Activated gamma-delta T cell treated with Interleukin-2 at 50 U/mL for 16 hours (primary cell): ENCODE data around the gene PSD4.

Experiments used
- DNase-seq: peaks from one replicate; pipeline ENCODE4 v3.0.0-alpha.2; 2020

PSD4 gene

DNA sequence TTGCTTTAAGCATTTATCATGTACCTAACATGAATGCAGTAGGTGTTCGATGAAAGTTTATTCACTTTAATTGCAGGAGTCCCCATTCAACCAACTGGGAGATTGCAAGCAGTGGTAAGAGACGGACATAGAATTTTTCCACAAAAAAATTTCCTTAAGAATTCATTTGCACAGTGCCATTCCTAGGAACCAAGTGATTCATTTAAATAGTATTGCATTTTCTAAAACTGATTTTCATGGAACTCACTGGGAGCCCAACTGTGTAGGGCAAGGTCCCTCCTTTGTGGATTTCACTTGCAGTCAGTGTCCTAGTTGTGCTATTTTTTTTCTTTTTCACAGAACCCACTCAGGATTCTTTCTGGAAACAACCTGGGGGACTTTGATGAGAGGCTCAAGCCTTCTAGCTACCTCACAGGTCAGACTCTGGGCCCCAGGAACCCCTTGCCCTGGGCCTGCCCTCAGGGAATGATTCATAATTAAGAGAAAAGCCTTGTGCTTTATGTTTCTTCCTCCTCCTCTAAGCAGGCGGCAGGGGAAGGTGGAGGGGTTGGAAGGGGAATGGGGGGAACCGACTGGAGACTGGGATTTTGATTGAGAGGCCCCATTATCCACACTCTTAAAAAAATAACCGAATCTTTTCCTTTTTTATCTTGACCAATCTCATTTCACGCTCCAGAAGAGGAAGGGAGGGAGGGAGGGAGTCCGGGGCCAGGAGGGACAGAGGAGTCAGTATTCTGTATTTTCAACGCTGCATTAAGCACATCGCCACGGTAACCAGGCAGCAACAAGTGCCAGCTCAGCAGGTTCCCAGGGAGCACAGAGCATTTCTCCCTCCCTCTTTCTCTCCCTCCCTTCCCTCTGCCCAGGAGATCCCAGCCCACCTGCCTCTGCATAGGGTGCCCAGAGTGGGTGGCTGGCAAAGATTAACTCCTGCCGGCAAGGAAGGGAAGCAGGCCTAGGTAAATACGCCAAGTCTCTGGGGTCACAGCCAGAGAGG is 51.8 kb downstream of the PSD4 start:
- DNase-seq: no peak

DNA sequence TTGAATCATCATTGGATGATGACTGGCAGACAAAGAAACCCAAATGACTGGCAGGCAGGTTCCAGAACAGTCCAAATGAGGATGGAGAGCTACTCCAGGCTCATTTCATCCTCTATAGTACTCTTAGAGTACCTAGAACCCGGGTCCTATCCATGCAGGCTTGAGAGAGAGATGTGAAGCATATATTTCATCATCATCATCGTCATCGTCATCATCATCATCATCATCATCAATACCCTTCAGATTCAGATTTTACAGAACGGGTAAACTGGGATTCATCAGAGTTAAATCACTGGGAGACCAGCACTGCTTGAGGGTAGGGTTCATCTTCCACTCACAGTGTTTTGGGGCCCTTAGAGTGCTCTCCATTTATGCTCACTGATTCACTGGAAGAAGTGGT is 52.7 kb downstream of the PSD4 start:
- no peak for DNase-seq

DNA sequence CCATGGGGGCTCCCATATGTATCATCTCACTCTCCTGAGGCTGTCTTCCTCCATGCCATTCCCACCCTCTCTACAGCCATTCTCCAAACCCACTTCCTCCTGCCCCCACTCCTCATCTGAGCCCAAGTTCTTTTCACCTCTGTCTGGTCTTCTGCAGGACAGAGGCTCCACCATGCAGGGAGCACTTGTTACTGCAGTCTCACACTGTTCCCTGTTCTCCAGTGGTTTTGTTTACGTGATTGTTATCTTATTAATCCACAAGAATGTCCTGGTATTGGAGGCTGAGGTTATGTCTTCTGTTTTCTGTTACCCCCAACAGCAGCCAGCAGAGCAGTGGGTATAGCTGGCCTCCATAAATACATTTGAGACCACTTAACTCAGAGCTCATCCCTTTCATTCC is 53.5 kb downstream of the PSD4 start:
- DNase-seq: no peak

DNA sequence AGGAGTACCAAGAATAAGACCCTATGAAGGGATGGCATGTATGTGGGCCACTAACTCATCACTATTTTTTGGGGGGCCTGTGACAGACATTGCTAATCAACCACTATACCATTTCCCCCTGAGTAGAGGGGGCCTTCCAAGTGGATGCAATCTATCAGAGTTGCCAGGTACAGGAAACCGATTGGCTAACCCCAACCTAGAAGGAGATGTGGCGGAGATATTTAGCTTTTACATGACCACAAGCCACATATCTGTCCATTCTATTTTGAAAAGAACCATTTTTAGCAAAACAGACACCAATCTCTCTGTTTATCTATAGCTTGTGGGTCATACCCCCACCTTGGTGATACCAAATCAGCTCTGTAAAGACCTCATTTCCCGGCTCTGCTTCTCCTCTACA is 53.9 kb downstream of the PSD4 start:
- no peak for DNase-seq

DNA sequence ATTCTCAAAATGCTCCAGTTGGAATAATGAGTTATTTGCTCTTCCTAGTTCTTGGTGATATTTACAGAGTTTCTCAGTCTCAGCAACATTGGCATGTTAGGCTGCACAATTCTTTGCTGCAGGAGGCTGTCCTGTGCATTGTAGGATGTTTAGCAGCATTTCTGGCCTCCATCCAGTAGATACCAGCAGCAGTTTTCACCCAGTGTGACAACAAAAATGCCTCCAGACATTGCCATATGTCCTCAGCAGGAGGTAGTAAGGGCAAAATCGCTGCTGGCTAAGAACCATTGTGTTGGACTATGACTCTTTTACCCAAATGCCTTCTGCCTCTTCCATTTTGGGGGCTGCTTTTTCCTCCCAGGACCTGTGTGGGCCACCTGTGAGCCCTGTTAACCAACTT is 54.6 kb downstream of the PSD4 start:
- no peak for DNase-seq

DNA sequence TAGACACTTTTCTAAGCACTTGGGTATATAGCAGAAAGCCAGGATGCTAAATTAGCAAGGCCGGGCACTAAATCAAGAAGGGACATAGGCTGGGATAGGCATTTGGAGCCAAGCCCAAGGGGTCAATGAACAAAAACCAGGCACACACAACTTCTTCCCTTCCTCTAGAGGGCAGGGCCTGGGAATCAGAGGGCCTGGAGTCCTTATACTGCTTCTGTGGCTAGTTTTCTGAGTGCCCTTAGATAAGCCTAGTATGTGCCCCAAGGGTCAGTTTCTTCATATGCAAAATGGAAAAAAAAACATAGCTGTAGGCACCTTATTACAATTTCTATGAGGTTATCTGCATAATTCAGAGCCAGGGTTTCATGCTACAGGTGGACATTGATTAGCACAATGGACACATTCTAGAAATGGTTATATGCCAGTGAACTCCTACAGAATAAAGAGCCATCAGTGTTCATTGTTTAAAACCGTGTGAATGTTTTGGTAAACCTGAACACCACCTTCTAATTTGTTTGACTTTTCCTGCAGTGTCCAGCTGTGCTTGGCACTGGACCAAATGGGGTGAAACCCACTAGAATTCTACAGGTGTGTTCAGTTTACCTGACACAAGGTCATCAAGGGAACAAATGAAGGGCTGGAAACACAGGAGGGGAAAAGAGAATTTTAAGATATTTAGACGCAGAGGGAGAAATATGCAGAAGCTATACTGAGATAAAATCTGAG is 55.4 kb downstream of the PSD4 start:
- DNase-seq: no peak

DNA sequence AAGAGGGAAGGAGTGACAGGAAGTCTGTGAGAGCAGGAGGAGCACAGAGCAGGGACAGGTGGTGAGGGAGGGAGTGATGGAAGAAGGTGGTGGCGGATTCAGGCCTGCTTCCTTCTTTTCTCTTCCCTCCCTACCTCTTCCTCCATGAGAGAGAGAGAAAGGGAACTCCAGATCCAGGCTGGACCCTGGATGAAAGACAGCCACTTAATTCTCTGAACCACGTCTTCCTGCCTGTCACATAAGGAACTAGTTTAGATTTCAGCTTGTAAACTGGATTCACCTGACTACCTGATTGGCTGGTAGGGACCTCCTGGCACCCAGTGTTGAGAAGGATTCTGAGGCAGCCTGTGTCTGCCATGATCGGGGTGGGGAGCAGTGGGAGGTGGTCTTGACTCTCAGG is 56.0 kb downstream of the PSD4 start:
- no peak for DNase-seq

DNA sequence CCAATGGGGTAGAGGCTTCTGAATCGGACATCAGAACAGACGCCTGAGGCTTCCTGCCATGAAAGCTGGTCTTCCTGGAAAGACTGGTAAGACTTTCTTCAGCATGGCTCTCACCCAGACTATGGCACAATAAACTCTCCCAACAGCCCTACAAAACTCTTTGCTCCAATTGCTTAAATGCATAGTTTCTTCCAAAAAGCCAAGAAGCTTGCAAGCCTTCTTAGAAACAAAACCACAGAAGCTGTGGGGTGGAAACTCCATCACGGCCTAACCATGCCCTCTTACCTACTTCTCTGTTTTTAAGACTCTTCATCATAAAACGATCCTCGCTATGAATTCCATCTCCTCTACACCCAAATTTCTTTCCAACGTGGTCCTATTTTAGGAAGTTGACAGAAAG is 56.8 kb downstream of the PSD4 start:
- DNase-seq: no peak

DNA sequence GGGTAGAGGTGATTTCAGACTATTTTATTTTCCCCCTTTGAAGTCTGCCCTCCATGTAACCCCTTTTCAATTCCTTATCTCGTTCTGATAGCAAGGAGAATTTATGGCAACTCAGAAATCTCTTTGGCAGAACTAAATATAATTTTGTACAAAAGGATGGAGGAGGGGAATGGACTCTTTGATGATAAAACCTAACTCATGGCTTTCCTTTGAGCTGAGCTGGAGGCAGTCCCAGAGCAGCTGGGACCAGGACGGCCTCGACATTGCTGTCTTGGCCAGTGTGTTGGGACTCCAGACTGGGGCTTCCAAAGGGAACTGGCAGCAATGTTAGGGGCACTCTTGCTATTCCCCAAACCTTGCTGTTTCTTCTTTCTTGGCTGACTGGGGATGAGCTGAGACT is 57.3 kb downstream of the PSD4 start:
- no peak for DNase-seq

DNA sequence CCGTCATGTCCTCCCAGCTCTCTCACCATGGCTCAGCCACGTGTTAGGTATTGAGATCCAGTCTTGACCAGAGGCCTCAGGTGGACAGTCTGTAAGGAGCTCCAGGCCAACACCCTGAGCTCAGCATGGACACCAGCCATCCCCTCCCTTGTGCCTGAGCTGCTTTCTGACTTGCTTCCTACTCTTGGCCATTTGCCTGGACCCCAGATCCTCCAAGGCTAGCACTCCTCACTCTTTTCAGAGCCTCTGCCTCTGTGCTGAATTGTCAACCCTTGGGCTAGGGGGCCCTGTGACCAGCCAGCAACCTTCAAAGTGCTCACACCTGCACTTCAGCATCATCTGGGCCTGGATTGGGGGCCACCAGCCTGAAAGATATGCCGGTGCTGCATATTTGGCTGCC is 58.4 kb downstream of the PSD4 start:
- no peak for DNase-seq

DNA sequence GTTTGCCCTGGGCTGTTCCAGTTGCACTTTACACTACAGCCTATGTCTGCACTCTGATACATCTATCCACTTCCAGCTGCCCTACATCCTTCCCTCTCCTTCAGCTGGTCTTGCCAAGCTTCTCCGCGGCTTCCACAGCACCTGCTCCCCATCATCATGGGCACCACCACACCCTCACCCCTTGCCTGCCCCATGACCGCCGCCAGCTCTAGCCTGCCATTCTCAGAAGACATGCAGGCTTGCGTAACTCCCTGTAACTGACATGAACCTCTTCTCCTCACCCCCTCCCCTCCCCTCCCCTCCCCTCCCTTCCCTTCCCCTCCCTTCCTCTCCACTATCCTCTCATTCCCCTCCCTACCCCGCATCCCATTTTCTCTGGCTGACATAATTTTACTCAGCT is 59.0 kb downstream of the PSD4 start:
- DNase-seq: no peak

DNA sequence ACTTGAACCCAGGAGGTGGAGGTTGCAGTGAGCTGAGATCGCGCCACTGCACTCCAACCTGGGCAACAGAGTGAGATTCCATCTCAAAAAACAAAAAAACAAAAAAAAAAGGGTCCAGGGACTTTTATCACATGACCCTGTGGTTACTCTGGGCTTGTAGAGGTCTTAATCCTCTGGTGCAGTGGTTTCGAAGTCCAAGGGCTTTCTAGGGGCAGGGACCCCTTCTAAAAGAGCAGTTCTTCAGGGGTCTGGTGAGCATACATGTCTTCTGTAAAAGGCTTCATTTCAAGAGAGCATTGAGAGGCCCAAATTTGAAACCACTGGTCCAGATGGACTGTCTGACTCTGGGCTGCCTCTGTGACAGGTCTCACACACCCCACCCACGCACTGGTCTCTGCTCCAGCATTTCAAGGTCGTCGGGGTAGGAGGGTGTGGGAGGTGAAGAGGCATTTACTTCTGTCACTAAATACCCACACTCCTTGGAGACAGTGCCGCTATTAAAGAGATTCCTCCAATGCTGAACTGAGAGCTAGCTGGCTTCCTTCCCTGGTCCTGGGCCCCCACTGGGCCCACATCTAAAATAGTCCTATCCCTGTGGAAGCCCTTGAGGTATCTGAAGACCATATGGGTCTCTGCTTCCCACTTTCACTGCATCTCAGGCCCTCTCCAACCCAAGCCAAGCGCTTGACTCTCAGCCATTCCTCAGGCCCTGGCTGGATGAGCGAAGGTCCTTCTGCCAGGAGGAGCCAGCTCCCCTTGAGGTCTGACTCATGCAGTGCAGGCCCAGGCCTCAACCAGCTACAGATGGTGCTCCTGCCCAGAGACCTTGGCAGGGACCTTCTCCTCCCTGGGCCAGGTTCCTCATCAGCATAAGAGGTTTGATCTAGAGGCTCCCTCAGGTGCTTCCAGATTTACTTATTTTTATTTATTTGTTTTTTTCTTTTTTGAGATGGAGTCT is 60.1 kb downstream of the PSD4 start:
- DNase-seq: no peak

DNA sequence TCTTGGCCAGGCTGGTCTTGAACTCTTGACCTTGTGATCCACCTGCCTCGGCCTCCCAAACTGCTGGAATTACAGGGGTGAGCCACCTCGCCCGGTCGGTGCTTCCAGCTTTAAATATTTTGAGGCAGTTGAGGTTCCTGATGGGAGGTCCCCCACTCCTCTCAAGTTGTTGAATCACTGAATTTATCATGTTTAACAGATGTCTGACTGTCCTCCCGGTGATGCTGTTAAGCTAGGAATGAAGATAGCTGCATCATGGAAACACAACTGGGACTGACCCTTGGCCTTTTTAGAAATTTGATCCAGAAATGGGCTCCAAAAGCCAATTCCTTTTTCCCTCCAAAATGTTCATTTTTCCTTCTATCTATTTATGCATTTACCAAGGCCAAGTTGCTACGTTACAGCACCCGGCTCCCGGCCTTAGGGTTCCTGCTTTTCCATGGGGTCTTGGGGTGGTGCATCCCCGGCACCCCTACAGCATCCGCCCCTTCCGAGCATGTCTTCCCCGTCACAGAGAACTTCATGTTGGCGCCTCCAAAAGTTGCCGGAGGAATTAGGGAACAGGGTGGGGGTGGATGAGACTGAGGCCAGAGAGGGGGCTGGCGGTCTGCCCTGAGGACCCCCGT is 61.1 kb downstream of the PSD4 start:
- no peak for DNase-seq

DNA sequence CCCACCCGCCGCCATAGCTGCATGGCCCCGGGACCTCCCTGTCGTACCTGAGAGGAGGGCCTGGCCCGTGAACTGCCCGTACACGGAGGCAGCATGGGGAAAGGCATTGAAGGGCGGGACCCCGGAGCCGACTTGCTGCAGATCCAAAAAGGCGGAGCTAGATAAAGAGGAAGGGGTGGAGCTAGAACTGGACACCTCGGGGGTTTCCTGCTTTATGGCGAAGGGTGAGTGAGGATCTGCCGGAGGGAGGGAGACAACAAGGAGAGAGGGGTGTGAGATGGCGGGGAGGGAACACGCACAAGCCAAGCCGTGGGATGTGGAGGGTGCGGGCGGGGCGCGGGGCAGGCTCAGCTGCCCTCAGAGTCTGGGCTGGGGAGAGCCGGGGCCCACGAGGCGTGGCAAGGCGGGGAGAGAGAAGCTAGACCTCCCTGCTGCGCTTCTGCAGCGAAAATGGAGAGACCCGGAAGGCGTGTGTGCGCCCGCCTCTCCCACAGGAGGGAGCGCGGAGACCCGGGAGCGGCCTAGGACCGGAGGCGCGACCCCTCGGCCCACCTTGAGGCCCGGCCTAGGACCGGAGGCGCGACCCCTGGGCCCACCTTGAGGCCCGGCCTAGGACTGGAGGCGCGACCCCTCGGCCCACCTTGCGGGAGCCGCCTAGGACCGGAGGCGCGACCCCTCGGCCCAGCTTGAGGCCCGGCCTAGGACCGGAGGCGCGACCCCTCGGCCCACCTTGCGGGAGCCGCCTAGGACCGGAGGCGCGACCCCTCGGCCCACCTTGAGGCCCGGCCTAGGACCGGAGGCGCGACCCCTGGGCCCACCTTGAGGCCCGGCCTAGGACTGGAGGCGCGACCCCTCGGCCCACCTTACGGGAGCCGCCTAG is 61.8 kb downstream of the PSD4 start:
- peak; percentile 59 for DNase-seq

DNA sequence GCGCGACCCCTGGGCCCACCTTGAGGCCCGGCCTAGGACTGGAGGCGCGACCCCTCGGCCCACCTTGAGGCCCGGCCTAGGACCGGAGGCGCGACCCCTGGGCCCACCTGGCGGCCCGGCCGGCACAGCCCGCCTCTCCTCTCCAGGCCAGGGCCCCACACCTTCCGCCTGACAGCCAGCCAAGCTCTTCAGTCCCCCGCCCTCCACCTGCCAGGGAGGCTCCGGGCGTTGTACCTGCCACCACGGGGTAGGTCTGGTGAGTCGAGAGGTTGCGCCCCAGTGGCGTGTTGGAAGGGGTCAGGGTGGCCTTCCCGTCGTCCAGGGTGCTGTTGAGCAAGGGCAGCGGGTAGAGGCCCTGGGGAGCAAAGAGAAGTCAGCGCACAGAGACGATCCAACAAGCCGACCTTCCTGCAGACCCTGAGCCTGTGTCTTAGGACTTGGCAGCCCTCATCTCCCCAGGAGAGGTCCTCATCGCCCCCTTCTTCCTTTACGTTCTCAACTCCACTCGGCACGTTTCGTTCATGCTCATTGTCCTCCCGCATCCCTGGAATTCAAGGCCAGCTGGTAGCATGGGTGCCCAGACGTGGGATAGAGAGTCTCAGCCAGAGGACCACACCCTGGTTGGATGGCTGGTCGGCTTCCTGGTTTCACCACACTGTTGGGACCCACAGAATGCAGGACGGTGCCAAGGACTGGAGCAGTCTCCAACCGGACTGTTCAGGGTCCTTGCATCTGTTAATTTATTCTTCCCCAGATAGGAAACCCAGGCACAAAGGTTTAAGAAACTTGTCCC is 62.8 kb downstream of the PSD4 start:
- DNase-seq: no peak

DNA sequence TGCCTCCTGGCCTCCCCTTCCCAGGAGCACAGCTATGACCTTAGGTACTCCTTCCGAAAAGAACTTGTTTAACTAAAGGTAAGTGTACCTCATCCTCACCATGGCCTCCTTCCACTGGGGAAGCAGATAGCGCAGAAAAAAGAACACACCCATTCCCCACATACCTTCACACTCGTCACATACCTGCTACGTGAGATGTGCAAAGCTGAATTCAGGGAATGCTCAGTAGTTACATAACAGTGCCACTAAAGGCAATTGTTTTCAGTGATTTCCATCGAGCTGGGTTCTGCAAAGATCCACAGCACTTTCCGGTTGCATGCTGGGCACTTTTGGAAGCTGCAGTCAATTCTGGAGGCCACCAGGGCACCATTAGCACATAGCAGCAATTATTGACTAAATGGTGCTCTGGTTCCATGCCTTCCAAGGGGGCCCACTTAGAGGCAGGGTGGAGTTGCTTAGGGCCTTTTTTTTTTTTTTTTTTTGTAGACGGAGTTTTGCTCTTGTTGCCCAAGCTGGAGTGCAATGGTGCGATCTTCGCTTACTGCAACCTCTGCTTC is 63.9 kb downstream of the PSD4 start:
- DNase-seq: no peak

DNA sequence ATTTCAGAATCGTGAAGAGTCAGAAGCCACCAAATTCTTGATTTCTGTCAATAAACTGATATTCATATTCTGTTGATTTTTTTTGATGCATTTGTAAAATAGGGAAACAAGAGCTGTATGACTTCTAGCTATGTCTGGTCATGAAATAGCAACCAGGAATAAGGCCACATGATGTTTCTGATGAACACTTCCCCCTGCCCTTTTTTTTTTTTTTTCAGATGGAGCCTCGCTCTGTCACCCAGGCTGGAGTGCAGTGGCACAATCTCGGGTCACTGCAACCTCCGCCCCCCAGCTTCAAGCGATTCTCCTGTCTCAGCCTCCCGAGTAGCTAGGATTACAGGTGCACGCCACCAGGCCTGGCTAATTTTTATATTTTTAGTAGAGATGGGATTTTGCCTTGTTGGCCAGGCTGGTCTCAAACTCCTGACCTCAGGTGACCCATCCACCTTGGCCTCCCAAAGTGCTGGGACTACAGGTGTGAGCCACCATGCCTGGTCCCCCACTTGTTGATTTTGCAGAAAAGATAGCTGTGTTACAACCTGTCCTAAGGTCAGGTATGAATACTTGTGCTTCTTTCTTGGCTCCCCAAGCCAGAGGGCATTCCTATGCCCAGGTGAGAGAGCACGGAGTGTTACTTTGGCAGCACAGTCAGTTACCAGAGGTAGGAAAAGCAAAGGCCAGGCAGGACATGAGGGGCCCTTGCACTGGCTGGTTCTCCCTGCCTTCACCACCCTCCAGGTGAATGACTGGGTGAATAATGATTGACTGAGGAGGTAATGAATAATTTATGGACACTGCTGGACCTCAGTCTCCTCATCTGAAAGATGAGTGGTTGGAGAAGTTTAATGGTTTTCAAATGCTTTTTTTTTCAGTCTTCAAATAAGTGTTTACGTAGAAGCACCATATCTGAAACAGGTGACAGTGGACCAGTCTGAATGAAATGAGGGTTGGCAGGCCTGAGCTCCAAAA is 65.4 kb downstream of the PSD4 start:
- DNase-seq: no peak

DNA sequence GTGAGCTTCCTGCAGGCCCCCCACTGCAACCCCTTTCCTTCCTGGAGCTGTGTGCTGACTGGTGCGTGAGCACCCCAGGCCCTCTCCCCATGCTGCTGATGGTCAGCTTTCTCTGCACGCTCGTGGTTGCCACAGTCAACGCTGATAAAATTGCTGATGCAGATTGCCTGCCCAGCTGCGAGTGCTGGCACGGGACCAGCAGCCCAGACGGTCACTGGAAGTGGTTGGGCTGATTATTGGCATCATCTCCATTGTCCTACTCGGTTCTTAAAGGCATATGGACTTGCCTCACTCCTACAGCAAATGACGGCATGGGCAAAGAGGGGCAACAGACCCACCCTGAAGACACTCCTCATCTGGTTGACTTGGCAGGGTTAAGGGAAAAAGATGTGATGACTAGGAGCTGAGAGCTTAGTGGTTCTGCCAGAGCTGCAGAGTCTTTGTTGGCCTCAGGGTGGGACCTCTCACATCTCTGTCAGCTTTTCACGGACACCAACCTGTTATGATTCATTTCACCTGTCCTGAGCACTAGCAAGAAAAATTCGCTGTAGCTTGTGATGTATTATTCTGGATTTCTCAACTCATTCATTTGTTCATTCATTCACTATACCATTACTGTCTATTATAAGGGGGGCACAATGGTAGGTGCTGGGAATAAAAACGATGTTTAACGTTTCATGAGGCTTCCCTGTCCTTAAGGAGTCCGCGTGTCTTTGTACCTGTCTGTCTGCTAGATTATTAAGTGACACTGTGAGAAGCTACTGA is 66.6 kb downstream of the PSD4 start:
- no peak for DNase-seq
